T-helper 17 cell (primary cell): Measurements from ENCODE around the gene FAM169A. TPM values are rescaled to one million over a fixed set of nuclear protein-coding genes. Genes with fewer than 3 reads are reported as not detected.
"Not testable (repeated sequence)": the region's sequence is repeated elsewhere in the genome, so short reads cannot be mapped to it uniquely, and the experiment has no call there.

Experiments used
- ATAC-seq: fragments of 150-1000 bp; cut with Tn5 transposase; 2 replicates; pipeline ENCODE4 v1.10.0; 2021; ENCODE audit warnings: mild to moderate bottlenecking, moderate library complexity
- DNase-seq, 3 donors: peaks; one replicate each; pipeline versions ENCODE4 v3.0.0 to v3.0.0-alpha.2; 2020 to 2021
- H3K9me3 ChIP-seq: one replicate; pipeline ENCODE4 v1.7.0; 2013; ENCODE audit warnings: low read length, mild to moderate bottlenecking; ENCODE audit not compliant: control insufficient read depth, poor library complexity, severe bottlenecking
- H3K27ac Mint-ChIP-seq: one replicate; pipeline ENCODE4 v1.8.0; 2022; ENCODE audit warnings: mild to moderate bottlenecking, moderate library complexity, mixed read lengths
- H3K27me3 Mint-ChIP-seq: one replicate; pipeline ENCODE4 v1.8.0; 2022; ENCODE audit warnings: mixed read lengths
- H3K36me3 Mint-ChIP-seq: one replicate; pipeline ENCODE4 v1.8.0; 2022; ENCODE audit warnings: low read depth, mixed read lengths
- H3K4me1 Mint-ChIP-seq: one replicate; pipeline ENCODE4 v1.8.0; 2022; ENCODE audit warnings: mild to moderate bottlenecking, mixed read lengths
- H3K4me3 Mint-ChIP-seq: one replicate; pipeline ENCODE4 v1.8.0; 2022; ENCODE audit warnings: mild to moderate bottlenecking, moderate library complexity, mixed read lengths
- total RNA-seq, 4 donors: library from RNA in 2 of 4; stranded (reverse) in 2 of 4; gene quantifications; one replicate each; pipeline ENCODE4 v1.2.3 and lab custom pipeline; 2022 to 2026

The FAM169A gene
- total RNA-seq, 2 donors from 2014 or later: 9.2 to 16.1 TPM

- H3K9me3 ChIP-seq: no peaks in the 10 kb centered on the region
- H3K4me3 Mint-ChIP-seq: no peak overlapping the region
- no peak overlapping the region for H3K27ac Mint-ChIP-seq
- H3K4me1 Mint-ChIP-seq: peaks cover 2% of the 10 kb centered on the region
- ATAC-seq (no peak), DNase-seq (no peak)
- peaks cover 13% of the 10 kb centered on the region for H3K27me3 Mint-ChIP-seq
- no peaks in the 10 kb centered on the region for H3K36me3 Mint-ChIP-seq
Observed at GRCh38 chr5:74888117-74888516, 21.9 kb upstream of the FAM169A start.

- no peak overlapping the region for H3K27ac Mint-ChIP-seq
- H3K36me3 Mint-ChIP-seq: peaks cover 2% of the 10 kb centered on the region
- peaks cover 7% of the 10 kb centered on the region for H3K27me3 Mint-ChIP-seq
- no peak overlapping the region for H3K4me3 Mint-ChIP-seq
- DNase-seq: no peak
- H3K4me1 Mint-ChIP-seq: peaks cover 4% of the 10 kb centered on the region
- no peak for ATAC-seq
- no peaks in the 10 kb centered on the region for H3K9me3 ChIP-seq
Observed at GRCh38 chr5:74885170-74885569, 19.0 kb upstream of the FAM169A start.

- not testable (repeated sequence) for H3K36me3 Mint-ChIP-seq, H3K9me3 ChIP-seq, DNase-seq, H3K27me3 Mint-ChIP-seq, H3K4me3 Mint-ChIP-seq, H3K27ac Mint-ChIP-seq, H3K4me1 Mint-ChIP-seq, ATAC-seq
Observed at GRCh38 chr5:74882379-74883134, 16.4 kb upstream of the FAM169A start.

- DNase-seq (no peak), ATAC-seq (no peak)
- Mint-ChIP-seq H3K4me1 (peaks cover 2% of the 10 kb centered on the region), H3K27me3 (peaks cover 4% of the 10 kb centered on the region), H3K4me3 (peak overlapping the region; percentile 19), H3K36me3 (peaks cover 2% of the 10 kb centered on the region), H3K27ac (no peak overlapping the region)
- no peaks in the 10 kb centered on the region for H3K9me3 ChIP-seq
Observed at GRCh38 chr5:74877624-74878304, 11.6 kb upstream of the FAM169A start.

GRCh38 chr5:74875994-74876791 lies 10.0 kb upstream of the FAM169A start:
- H3K27ac Mint-ChIP-seq: no peak overlapping the region

GRCh38 chr5:74873525-74874249 lies 7.5 kb upstream of the FAM169A start:
- no peak for DNase-seq
- Mint-ChIP-seq H3K27ac (no peak overlapping the region), H3K4me1 (no peaks in the 10 kb centered on the region), H3K36me3 (no peaks in the 10 kb centered on the region), H3K4me3 (no peak overlapping the region), H3K27me3 (peaks cover 4% of the 10 kb centered on the region)
- ATAC-seq: no peak
- no peaks in the 10 kb centered on the region for H3K9me3 ChIP-seq

More at GRCh38 chr5:74875994-74876791, 10.0 kb upstream of the FAM169A start:
- Mint-ChIP-seq H3K36me3 (peaks cover 2% of the 10 kb centered on the region), H3K27me3 (peaks cover 4% of the 10 kb centered on the region), H3K4me3 (no peak overlapping the region), H3K4me1 (peaks cover 2% of the 10 kb centered on the region)
- H3K9me3 ChIP-seq: no peaks in the 10 kb centered on the region
- ATAC-seq (no peak), DNase-seq (no peak)

- ATAC-seq (no peak), DNase-seq (no peak)
- no peak overlapping the region for H3K4me3 Mint-ChIP-seq
- no peaks in the 10 kb centered on the region for H3K36me3 Mint-ChIP-seq
- no peak overlapping the region for H3K27ac Mint-ChIP-seq
- no peaks in the 10 kb centered on the region for H3K9me3 ChIP-seq
- peaks cover 4% of the 10 kb centered on the region for H3K27me3 Mint-ChIP-seq
- peaks cover 5% of the 10 kb centered on the region for H3K4me1 Mint-ChIP-seq
Observed at GRCh38 chr5:74870299-74871067, 4.3 kb upstream of the FAM169A start.

GRCh38 chr5:74869414-74869813 lies 3.2 kb upstream of the FAM169A start:
- not testable (repeated sequence) for H3K9me3 ChIP-seq, H3K27ac Mint-ChIP-seq, ATAC-seq, DNase-seq, H3K36me3 Mint-ChIP-seq, H3K27me3 Mint-ChIP-seq
- peak overlapping the region; percentile 33 for H3K4me3 Mint-ChIP-seq
- peaks cover 13% of the 10 kb centered on the region for H3K4me1 Mint-ChIP-seq

GRCh38 chr5:74866596-74867162 lies 492 bp upstream of the FAM169A start:
- H3K9me3 ChIP-seq: no peaks in the 10 kb centered on the region
- Mint-ChIP-seq H3K4me1 (peaks cover 23% of the 10 kb centered on the region), H3K27me3 (no peaks in the 10 kb centered on the region), H3K36me3 (no peaks in the 10 kb centered on the region), H3K27ac (peak overlapping the region; percentile 89), H3K4me3 (peak overlapping the region; percentile 95)
- ATAC-seq (peak; percentile 18), DNase-seq (no peak)

GRCh38 chr5:74865256-74865803 lies 857 bp downstream of the FAM169A start:
- Mint-ChIP-seq H3K4me1 (peaks cover 31% of the 10 kb centered on the region), H3K36me3 (no peaks in the 10 kb centered on the region), H3K27ac (peak overlapping the region; percentile 92), H3K27me3 (no peaks in the 10 kb centered on the region), H3K4me3 (peak overlapping the region; percentile 91)
- no peaks in the 10 kb centered on the region for H3K9me3 ChIP-seq
- DNase-seq (no peak), ATAC-seq (no peak)

GRCh38 chr5:74864823-74865222 lies 1.4 kb downstream of the FAM169A start:
- no peaks in the 10 kb centered on the region for H3K27me3 Mint-ChIP-seq
- no peaks in the 10 kb centered on the region for H3K36me3 Mint-ChIP-seq
- no peak for ATAC-seq
- peak overlapping the region; percentile 91 for H3K4me3 Mint-ChIP-seq
- H3K27ac Mint-ChIP-seq: peak overlapping the region; percentile 92
- no peaks in the 10 kb centered on the region for H3K9me3 ChIP-seq
- DNase-seq: no peak
- peaks cover 36% of the 10 kb centered on the region for H3K4me1 Mint-ChIP-seq

GRCh38 chr5:74863726-74864125 lies 2.5 kb downstream of the FAM169A start:
- Mint-ChIP-seq H3K4me3 (no peak overlapping the region), H3K4me1 (peaks cover 39% of the 10 kb centered on the region), H3K27me3 (no peaks in the 10 kb centered on the region), H3K27ac (peak overlapping the region; percentile 92), H3K36me3 (no peaks in the 10 kb centered on the region)
- no peak for ATAC-seq
- H3K9me3 ChIP-seq: no peaks in the 10 kb centered on the region
- DNase-seq: no peak
